Glomerular visceral epithelial cell (primary cell): ENCODE results near the gene RAB3GAP1.
A peak's percentile ranks its signal among the peaks of the same experiment; 100 is the strongest.
"Not testable (repeated sequence)": the region's sequence is repeated elsewhere in the genome, so short reads cannot be mapped to it uniquely, and the experiment has no call there.

ENCODE experiments used
- DNase-seq: peaks from one replicate; pipeline ENCODE4 v3.0.0-alpha.2; 2016; ENCODE audit errors: extremely low spot score

Gene RAB3GAP1

GRCh38 chr2:135052042-135052876 lies at the start of gene RAB3GAP1:
Gene RAB3GAP1 (plus strand): TSS chr2:135052292. CDS start chr2:135052308, 16 bp downstream.
- DNase-seq = peak; percentile 91

GRCh38 chr2:135002836-135003235 lies 49.3 kb upstream of the RAB3GAP1 start:
- DNase-seq = no peak

- peak; percentile 74 for DNase-seq
These were observed 47.9 kb upstream of the RAB3GAP1 start for GRCh38 chr2:135004005-135004746.

GRCh38 chr2:135005753-135006152 lies 46.3 kb upstream of the RAB3GAP1 start:
- peak; percentile 13 for DNase-seq

GRCh38 chr2:135009339-135009738 lies 42.8 kb upstream of the RAB3GAP1 start:
- DNase-seq = no peak

- DNase-seq = no peak
These were observed 41.7 kb upstream of the RAB3GAP1 start for GRCh38 chr2:135010200-135010942.

GRCh38 chr2:135011633-135012032 lies 40.5 kb upstream of the RAB3GAP1 start:
- DNase-seq = no peak

DNA sequence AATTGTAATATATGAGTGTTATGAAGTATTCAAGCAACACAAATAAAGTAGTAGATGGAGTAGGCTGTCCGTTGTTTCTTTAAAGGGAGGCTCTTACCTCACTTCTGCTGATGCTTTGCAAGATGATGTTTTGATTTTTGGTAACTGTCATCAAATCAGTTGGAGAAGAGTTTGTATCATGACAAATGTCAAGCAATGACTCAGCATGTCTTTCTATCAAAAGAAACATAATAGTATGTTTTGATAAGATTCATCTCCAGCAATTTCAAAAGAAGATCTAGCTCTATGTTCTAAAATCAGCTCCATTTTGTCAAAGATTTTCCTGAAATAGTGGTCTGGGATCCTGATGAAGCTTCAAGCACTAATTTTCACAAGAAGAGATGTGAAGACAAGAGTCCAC lies 30.5 kb upstream of the RAB3GAP1 start:
- DNase-seq = no peak

- DNase-seq = no peak
These were observed 28.9 kb upstream of the RAB3GAP1 start for GRCh38 chr2:135022952-135023880.

DNA sequence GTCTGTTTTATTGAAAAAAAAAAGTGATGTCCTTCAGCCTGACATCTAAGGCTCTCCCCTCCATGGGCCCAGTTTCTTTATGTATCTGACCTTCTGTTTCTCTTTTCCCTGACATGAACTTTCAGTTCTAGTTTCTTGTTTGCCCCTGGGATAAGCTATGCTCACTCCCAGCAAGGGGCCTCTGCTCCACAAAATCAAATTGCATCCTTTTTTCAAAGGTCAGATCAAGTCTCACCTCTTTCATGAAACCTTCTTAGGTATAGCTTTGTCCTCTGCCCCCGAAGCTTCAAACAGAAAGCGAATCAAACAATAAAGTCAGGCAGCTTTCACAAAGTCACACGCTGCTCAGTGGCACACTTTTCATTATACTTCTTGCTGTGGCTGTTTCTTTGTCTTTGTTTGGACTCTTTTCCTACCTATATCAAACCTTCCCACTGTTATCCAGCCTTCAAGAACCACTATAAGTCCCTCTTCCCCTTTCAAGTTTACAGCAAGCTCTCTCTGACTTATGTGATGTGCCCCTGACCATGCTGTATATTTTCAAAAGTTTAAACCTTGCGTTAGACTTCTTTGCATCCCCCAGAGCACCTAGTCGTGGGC lies 28.1 kb upstream of the RAB3GAP1 start:
- no peak for DNase-seq

DNA sequence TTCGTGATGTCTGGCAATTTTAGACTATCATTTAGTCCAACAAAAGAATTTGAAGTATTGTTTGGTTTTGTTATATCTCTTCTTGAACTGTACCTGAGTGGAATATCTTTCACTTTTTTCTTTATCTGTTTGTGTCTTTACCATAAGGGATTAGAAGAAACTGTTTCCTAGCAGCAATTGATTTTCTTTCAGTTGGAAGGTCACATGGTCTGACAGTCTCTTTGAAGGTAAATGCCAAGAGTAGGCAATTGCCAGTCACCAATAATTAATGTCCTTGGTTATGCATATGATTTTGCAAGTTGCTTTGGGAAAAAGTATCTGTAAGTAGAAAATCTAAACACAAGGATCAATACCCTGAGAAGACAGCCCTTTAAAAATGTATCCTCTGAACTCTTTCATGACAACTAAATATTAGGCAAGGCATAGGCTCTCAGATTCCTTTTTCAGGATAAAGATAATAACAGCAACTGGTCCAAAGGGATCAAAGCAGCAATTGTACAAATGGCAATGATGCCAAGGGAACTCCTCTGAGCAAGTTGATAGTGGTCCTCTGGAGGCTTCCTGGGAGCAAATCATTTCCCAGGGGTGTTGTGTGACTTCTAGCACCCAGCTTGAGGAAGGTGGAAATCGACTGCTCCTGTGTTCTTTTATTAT lies 22.5 kb upstream of the RAB3GAP1 start:
- no peak for DNase-seq

DNA sequence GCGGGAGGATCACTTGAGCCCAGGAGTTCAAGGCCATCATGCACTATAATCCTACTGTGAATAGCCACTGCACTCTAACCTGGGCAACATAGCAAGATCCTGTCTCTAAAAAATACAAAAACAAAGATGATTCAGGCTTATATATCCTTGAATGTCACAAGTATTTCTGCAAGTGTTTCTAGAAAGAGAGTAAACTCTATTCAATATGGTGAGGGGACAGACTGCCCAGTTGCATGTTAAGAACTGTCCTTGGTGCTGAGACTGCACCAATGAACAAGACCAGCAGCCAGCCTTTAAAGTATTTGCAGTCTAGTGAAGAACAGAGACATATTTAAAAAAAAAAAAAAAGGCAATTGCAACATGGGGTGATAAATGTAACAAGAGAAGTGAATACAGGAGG lies 21.3 kb upstream of the RAB3GAP1 start:
- DNase-seq = peak; percentile 18

DNA sequence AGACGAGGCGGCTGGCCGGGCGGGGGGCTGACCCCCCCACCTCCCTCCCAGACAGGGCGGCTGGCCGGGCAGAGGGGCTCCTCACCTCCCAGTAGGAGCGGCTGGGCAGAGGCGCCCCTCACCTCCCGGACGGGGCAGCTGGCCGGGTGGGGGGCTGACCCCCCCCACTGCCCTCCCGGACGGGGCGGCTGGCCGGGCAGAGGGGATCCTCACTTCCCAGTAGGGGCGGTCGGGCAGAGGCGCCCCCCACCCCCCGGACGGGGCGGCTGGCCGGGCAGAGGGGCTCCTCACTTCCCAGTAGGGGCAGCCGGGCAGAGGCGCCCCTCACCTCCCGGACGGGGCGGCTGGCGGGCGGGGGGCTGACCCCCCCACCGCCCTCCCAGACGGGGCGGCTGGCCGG lies 18.9 kb upstream of the RAB3GAP1 start:
- not testable (repeated sequence) for DNase-seq

DNA sequence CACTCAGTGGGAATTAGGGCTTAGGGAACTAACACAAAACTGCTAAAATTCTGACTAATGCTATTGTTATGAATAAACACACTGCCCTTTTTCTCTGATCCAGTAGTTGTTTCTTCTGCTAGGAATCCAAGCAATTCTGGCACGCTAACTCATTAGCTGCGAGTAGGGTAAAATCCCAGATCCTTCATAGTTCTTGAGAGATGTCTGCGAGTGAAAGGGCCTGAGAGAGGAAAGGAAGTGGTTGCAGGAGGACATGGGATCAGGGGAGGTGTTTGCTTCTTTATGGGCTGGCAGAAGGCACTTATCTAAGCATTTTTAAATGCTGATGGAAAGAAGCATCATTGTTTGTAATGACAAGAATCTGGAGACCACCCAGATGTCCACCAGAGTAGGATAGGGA lies 14.3 kb upstream of the RAB3GAP1 start:
- no peak for DNase-seq

DNA sequence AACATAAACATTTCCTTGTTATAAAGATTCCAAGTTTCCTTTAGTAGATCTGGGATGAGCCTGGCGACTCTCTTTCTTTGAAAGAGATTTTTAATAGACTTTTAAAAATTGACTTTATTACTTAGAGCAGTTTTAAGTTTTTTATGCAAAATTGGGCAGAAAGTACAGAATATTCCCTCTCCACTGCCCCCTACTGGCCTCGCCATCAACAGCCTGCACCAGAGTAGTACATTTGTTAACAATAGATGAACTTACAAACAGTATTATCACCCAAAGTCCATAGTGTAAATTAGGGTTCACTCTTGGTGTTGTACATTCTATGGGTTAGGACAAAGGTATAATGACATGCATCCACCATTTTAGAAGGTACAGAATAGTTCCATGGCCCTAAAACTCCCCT lies 8.7 kb upstream of the RAB3GAP1 start:
- no peak for DNase-seq

DNA sequence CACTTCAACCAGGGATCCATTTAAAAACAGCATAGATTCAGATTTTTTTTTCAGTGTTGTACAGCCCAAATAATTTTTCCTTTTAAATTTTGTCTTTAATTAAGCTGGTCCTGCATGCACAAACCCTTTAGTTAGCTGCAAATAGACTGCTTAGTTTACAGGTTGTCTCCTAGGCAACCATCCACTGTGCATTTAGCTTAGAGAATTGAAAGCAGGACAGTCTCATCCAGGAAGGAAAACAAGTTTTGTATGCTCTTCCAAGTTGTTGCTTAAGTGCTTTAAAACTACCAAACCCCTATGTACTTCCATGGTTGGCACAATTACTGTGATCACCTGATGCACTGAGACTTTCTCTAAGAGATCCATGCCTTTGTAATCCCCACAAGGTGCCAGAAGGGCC lies 4.8 kb upstream of the RAB3GAP1 start, which contains the start of gene MAP3K19:
Gene MAP3K19 (minus strand): TSS at position 148 of the 400 bp plus-strand sequence. CDS start 22,800 bp downstream, outside the sequence.
- DNase-seq = no peak

DNA sequence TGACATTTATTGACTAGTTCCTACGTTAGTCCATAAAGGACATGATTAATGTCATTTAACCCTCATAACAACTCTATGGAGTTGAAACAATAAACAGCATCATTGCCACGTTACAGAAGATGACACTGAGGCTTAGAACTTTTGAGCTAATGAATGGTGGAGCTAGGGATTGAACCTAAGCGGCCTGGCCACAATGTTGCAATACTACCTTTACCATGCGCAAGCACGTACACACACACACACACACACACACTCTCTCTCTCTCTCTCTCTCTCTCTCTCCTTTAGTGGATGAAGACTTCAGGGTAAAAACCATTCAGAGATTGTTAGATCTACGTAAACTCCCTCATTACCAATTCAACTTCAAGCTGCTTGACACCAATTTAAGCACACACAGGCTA lies 4.0 kb upstream of the RAB3GAP1 start:
- DNase-seq = no peak

DNA sequence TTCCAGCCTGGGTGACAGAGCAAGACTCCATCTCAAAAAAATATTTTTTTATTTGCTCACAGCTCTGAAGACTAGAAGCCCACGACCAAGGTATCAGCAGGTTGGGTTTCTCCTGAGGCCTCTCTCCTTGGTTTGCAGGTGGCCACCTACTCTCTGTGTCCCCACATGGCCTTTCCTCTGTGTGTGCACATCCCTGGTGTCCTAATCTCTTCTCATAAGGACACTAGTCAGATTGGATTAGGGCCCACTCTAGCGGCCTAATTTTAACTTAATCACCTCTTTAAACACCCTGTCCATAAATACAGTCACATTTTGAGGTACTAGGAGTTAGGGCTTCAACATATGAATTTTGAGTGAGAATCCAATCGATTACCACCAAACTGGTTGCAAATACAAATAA lies 2.0 kb upstream of the RAB3GAP1 start:
- DNase-seq = no peak

- no peak for DNase-seq
These were observed 1.4 kb upstream of the RAB3GAP1 start for GRCh38 chr2:135050684-135051083.

DNA sequence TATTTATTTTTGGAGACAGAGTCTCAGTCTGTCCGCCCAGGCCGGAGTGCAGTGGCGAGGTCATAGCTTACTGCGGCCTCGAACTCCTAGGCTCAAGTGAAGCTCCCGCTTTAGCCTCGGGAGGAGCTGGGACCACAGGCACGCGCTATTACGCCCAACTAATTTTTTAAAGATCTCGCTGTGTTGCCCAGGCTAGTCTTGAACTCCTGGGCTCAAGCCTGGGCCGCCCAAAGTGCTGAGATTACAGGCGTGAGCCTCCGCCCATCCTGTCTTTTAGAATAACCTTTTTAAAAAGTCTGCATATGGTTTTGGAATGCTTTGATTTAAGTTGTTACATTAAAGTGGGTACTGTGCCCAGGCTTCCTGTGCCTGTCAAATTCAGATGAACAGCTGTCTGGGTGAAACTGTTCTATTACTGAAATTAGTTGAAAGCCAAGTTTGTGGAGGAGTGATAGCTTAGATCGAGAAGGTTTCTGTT lies 944 bp downstream of the RAB3GAP1 start:
- peak; percentile 30 for DNase-seq
